ENCODE results near the gene MAP3K2. TPM values are rescaled to one million over a fixed set of nuclear protein-coding genes. Genes with fewer than 3 reads are reported as not detected.

MAP3K2 gene
- total RNA-seq, 4 donors from 2014 or later = 84.8 to 118 (median 92.8) TPM

GRCh38 chr2:127405255-127405610 is 17.5 kb upstream of the MAP3K2 start:
- Histone ChIP-seq H3K36me3 (no peaks in the 10 kb centered on the region), H3K4me3 (replicated peaks in 1 of 3) (no peak overlapping the region), H3K4me1 (peaks cover 8 to 30% of the 10 kb centered on the region in 2 donors), H3K9me3 (no peaks in the 10 kb centered on the region), H3K27ac (no peak overlapping the region), H3K27me3 (no peaks in the 10 kb centered on the region)
- intact Hi-C loops (cut with DNase I) = loop anchor here (5.0 kb wide), 1 partner anchor 117 kb away; no protein-coding TSS in a partner anchor
- TF ChIP-seq POLR2A (IDR thresholded peaks at IDR 0.05) = no peak
- no peak for TF ChIP-seq CTCF (IDR thresholded peaks at IDR 0.05)
- 62 to 84% methylated on average over 3 of the region's 3 CpGs for WGBS, 2 donors
- no peak for DNase-seq

GRCh38 chr2:127404466-127405254 is 16.9 kb upstream of the MAP3K2 start:
- no peaks in the 10 kb centered on the region for H3K9me3 ChIP-seq
- 84 to 88% methylated on average over 7 of the region's 7 CpGs for WGBS, 2 donors
- H3K27ac ChIP-seq = no peak overlapping the region
- DNase-seq = no peak
- H3K4me1 ChIP-seq = peaks cover 8 to 25% of the 10 kb centered on the region in 2 donors
- H3K36me3 ChIP-seq = no peaks in the 10 kb centered on the region
- intact Hi-C loops (cut with DNase I) = loop anchor here (5.0 kb wide), 1 partner anchor 118 kb away; no protein-coding TSS in a partner anchor
- H3K4me3 ChIP-seq (replicated peaks in 1 of 3) = no peak overlapping the region
- no peaks in the 10 kb centered on the region for H3K27me3 ChIP-seq
- TF ChIP-seq CTCF (IDR thresholded peaks at IDR 0.05) (no peak), POLR2A (IDR thresholded peaks at IDR 0.05) (no peak)

GRCh38 chr2:127403460-127403859 is 15.7 kb upstream of the MAP3K2 start:
- 63 to 76% methylated on average over 3 of the region's 3 CpGs for WGBS, 2 donors
- TF ChIP-seq CTCF (IDR thresholded peaks at IDR 0.05) (no peak), POLR2A (IDR thresholded peaks at IDR 0.05) (no peak)
- Histone ChIP-seq H3K4me3 (replicated peaks in 1 of 3) (no peak overlapping the region), H3K36me3 (no peaks in the 10 kb centered on the region), H3K27me3 (no peaks in the 10 kb centered on the region), H3K27ac (no peak overlapping the region), H3K4me1 (peaks cover 3 to 22% of the 10 kb centered on the region in 2 donors), H3K9me3 (no peaks in the 10 kb centered on the region)
- intact Hi-C loops (cut with DNase I) = no loop called here
- no peak for DNase-seq

- WGBS, 2 donors = 80 to 92% methylated on average over 10 to 11 of the region's 11 CpGs
- Histone ChIP-seq H3K4me3 (replicated peaks in 1 of 3) (no peak overlapping the region), H3K27ac (no peak overlapping the region), H3K4me1 (peaks cover 0 to 25% of the 10 kb centered on the region in 2 donors), H3K27me3 (no peaks in the 10 kb centered on the region), H3K9me3 (no peaks in the 10 kb centered on the region), H3K36me3 (no peaks in the 10 kb centered on the region)
- TF ChIP-seq POLR2A (IDR thresholded peaks at IDR 0.05) = no peak
- TF ChIP-seq CTCF (IDR thresholded peaks at IDR 0.05) = no peak
- intact Hi-C loops (cut with DNase I) = no loop called here
- no peak for DNase-seq
Measured at GRCh38 chr2:127401757-127402695, 14.3 kb upstream of the MAP3K2 start.

Measured in thyroid gland (tissue), 4 donors.